HCT116 (cell line): ENCODE data around the gene TSPOAP1.

ENCODE experiments used
- EZH2 ChIP-seq: fragments of 200-600 bp; sonication (generic); IDR thresholded peaks from 2 replicates; pipeline ENCODE4 v1.6.1; 2017; ENCODE audit warnings: antibody characterized with exemption, mixed run types
- POLR2A ChIP-seq: IDR thresholded peaks from 2 replicates; pipeline ENCODE4 v1.7.0; 2011; ENCODE audit warnings: borderline replicate concordance; ENCODE audit not compliant: insufficient read depth, insufficient read length; ENCODE audit errors: extremely low read depth
- POLR2AphosphoS5 ChIP-seq: IDR thresholded peaks from 2 replicates; pipeline ENCODE4 v1.6.1; 2011; ENCODE audit warnings: mild to moderate bottlenecking, low read depth, low read length, moderate library complexity
- RAD21 ChIP-seq: IDR thresholded peaks from 2 replicates; pipeline ENCODE4 v1.6.1; 2012; ENCODE audit warnings: low read depth, mild to moderate bottlenecking
- SIN3A ChIP-seq: IDR thresholded peaks from 2 replicates; pipeline ENCODE4 v1.6.1; 2012; ENCODE audit warnings: low read depth
- SRF ChIP-seq: IDR thresholded peaks from 2 replicates; pipeline ENCODE4 v1.6.1; 2012; ENCODE audit warnings: low read depth
- TCF7L2 ChIP-seq: IDR thresholded peaks from 2 replicates; pipeline ENCODE4 v1.7.0; 2011; ENCODE audit warnings: borderline replicate concordance, inconsistent platforms; ENCODE audit not compliant: insufficient read depth, insufficient read length; ENCODE audit errors: extremely low read depth
- ZNF274 ChIP-seq: fragments of 200-500 bp; sonication (Bioruptor generic); IDR thresholded peaks from 2 replicates; pipeline ENCODE4 v1.6.1; 2014; ENCODE audit warnings: mild to moderate bottlenecking, low read depth, low read length, inconsistent platforms
- TF ChIP-seq, protein P1 (sequence below), 3 experiments: fragments of 200-600 bp in 1 of 3; sonication (generic) in 1 of 3; IDR thresholded peaks in 2 of 3; conservative IDR thresholded peaks in 1 of 3; 2 replicates each; pipeline ENCODE4 v1.5.1; 2012 to 2017; ENCODE audit warnings: low read depth in 2 of 3, low read length in 2 of 3, antibody characterized with exemption in 1 of 3, borderline replicate concordance in 1 of 3, control low read depth in 1 of 3, mild to moderate bottlenecking in 1 of 3, mixed read lengths in 1 of 3, mixed run types in 1 of 3, moderate library complexity in 1 of 3; ENCODE audit not compliant: insufficient read depth in 1 of 3

DNA sequence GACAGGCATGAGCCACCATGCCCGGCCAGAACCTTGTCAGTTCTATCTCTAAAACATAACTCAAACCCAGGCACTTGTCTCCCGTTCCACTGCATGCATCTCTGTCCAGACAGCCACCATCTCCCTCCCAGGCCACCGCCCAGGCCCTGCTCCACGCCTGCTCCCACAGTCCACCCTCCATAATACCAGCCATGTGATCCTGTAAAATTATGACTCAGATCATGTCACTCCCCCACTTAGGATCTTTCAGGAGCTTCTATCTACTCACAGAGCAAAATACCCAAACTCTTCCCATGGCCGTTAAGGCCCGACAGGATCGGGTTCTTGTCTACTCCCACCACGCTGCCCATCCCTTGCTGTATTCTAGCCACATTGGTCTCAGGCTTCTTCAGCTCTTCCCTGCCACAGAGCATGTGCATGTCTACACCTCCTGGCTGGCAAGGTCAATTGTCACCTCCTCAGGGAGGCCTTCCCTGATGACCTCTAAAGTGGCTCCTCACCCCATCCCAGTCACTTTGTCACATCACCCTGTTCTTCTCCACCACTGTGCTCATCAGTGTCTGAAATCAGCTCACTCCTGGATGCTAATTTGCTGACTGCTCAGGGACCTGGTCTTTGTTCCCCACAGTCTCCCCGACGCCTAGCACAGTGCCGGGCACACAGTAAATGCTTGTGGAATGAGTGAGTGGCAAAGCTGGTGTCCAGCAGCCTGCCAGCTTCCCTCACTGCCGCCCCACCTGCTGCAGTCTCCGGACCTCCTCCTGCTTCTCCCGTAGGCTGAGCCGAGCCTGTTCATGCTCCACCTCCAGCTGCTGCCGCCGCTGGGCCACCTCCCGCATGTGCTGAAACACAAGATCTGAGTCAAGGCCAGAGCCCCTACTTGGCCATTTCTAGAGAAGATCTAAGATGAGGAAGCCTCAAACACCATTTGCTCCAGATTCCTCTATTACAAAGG is 6.7 kb downstream of the TSPOAP1 start:
- TF ChIP-seq, protein P1, sequence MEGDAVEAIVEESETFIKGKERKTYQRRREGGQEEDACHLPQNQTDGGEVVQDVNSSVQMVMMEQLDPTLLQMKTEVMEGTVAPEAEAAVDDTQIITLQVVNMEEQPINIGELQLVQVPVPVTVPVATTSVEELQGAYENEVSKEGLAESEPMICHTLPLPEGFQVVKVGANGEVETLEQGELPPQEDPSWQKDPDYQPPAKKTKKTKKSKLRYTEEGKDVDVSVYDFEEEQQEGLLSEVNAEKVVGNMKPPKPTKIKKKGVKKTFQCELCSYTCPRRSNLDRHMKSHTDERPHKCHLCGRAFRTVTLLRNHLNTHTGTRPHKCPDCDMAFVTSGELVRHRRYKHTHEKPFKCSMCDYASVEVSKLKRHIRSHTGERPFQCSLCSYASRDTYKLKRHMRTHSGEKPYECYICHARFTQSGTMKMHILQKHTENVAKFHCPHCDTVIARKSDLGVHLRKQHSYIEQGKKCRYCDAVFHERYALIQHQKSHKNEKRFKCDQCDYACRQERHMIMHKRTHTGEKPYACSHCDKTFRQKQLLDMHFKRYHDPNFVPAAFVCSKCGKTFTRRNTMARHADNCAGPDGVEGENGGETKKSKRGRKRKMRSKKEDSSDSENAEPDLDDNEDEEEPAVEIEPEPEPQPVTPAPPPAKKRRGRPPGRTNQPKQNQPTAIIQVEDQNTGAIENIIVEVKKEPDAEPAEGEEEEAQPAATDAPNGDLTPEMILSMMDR (IDR thresholded peaks at IDR 0.05 in 2 of 3, conservative IDR thresholded peaks at IDR 0.05 in 1 of 3; ENCODE audit: borderline replicate concordance in 1 of 3, insufficient read depth in 1 of 3, low read depth in 2 of 3, low read length in 2 of 3): no peak
- TF ChIP-seq SIN3A: no peak
- TF ChIP-seq POLR2A: no peak
- TF ChIP-seq RAD21: no peak
- no peak for TF ChIP-seq ZNF274
- TF ChIP-seq SRF: no peak
- TF ChIP-seq POLR2AphosphoS5: no peak
- no peak for TF ChIP-seq TCF7L2
- TF ChIP-seq EZH2: no peak
